Activated CD4-positive, CD25-positive, alpha-beta regulatory T cell treated with anti-CD3 and anti-CD28 coated beads, Interleukin-2, amount 50 U/mL, for 16 hours (primary cell): ENCODE measurements around the gene IDH3A.

Experiments
- DNase-seq: peaks from one replicate; pipeline ENCODE4 v3.0.0-alpha.2; 2020; ENCODE audit warnings: low read depth, low spot score

IDH3A gene

DNA sequence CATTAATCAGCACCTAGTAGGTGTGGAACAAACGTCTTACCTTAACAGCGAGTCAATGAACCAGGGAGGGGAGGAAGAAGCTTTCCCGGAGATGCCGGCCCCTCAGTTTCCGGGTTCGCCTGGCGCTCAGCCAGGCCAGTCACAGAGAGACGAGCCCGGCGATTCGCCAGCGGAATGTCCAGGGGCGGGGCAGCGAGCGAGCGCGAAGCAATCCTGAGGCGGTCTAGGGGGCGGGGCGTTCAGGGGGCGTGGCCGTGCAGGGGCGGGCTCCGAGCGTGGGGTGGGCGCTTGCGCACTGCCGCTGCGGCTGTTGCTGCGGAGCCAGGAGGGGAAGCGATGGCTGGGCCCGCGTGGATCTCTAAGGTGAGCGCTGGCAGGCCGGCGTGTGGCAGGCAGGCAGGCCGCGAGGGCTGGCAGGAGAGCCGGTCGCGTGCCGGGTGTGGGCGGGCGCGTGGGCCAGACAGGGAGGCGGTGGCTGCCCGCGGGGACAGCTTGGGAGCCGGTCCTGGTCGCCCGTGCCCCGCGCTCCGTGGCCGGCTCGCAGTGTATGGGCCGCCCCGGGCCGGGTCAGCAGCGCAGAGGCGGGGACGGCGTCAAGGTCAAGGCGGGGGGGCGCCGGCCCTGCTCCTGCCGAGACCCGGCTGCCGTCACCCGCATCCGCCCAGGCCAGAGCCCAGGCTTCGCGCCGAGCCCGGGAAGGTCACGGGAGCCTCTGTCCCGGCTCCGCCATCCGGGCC is at the start of gene IDH3A:
IDH3A (plus strand) TSS at position 295 of the 737 bp plus-strand sequence; CDS start at position 337, 42 bp downstream.
- peak; percentile 98 for DNase-seq

DNA sequence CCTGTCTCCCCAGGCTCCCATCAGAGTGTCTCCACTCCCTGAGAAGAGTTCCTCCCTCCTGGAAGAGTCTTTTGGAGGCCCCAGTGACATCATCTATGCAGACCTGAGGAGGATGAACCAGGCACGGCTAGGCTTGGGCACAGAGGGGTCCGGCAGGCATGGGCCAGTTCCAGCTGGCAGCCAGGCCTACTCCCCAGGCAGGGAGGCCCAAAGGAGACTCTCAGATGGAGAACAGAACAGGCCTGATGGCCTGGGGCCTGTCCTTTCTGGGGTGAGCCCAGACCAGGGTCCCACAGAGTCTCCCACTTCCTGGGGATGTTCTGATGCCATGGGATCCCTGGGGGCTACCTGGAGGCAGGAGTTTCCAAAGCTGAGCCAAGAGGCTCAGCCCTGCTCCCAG is 48.3 kb upstream of the IDH3A start:
- DNase-seq: no peak

DNA sequence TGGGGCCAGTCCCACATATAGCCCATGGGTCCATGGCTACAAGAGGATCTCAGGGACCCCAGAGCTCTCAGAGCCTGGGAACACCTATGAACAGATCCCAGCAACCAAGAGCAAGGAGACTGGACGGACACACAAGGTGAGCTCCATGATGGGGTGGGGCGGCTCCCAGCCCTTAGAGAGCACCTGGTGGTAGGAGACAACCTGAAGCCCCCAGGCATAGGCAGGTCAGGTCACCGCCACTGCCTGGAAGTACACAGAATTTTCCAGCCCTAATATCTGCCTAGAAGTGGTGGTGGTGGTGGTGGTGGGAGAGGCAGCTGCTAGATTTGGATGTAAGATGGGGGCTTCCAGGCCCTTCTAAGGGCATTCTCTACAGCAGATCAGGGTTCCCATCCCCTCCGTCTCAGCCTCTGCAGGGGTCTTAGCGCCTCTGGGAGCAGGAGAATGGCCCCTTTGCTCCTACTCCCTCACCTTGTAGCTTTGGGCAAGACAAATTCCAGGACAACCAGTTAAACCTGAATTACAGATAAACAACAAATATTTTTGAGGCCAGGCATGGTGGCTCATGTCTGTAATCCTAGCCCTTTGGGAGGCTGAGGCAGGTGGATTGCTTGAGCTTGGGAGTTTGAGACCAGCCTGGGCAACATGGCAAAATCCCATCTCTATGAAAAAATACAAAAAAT is 47.6 kb upstream of the IDH3A start:
- no peak for DNase-seq

DNA sequence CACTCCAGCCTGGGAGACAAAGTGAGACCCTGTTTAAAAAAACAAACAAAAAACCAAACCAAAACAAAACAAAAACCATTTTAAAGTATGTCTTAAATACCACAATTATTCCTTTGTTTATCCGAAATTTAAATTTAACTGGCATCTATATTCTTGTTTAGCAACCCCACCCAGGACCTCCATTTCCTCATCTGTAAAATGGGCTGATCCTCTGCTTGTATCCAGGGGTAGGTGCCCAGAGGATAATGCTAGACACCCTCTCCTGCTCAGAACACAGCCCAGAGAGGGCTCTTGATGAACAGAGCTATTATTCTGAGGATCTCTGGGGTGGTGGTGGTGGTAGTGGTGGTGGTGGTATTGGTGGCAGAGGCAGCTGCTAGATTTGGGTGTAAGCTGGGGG is 47.0 kb upstream of the IDH3A start:
- no peak for DNase-seq

DNA sequence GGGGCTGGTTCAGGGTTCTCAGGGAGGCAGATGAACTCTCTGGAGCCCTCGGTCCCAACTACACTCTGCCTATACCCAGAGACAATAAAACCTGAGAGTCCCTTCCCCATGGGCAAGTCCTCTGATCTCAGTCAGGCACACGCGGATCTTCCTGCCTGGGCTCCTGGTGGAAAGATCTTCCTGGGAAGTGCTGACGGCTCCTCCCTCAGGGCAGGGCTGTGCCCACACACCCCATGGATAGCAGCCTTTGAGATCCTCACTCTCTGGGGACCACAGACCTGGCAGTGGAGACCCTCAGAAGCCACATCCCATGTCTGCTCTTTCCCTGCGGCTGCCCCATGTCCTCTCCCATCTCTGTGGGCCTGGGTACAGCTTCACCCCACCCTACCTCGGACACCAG is 46.4 kb upstream of the IDH3A start:
- no peak for DNase-seq

DNA sequence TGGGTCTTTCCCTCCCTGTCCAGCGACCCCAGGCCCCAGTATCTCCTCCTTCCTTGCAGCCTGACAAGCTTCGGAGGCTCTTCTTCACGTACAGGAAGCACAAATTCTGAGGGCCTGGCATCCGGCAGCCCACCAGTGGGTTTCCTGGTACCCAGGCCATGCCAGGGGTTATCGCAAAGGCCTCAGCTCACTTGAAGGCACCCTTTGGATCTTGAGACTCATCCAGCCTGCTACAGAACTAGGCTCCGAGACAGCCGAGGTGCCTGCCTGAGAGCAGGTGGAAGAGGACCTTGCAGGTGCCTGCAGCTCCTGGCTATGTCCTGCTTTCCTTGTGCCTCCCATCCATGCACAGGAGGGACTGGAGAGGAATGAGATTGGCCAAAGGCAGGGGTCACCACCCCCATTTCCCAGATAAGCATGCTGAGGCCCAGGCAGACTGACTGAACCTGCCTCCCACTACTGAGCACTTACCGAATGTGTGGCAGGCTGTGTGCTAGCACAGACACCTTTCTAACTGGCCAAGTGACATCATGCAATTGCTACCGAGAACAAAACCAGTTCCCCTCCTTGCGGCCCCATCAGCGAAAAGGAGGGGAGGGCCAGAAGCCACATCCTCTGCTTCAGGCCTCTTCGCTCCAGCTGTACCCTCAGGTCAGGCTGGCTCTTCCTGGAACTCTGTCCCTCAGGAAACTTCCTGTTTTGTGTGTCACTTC is 45.6 kb upstream of the IDH3A start:
- peak; percentile 12 for DNase-seq

DNA sequence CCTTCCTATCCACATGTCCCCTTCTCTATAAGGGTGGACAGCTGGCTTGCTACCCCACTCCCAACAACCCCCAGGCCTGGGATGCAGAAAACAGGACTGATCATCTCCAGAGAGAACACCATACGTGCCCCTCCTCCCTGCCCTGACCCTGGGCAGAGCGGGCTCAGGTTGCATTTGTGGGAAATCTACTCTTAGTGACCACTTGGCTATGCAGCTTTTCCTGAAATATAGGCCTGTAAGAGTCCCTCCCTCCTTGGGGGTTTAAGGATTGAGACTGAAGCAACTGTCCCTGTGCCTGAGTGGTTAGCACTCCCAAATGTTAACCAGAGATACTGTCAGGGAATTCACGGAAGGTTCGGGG is 45.1 kb upstream of the IDH3A start:
- no peak for DNase-seq

DNA sequence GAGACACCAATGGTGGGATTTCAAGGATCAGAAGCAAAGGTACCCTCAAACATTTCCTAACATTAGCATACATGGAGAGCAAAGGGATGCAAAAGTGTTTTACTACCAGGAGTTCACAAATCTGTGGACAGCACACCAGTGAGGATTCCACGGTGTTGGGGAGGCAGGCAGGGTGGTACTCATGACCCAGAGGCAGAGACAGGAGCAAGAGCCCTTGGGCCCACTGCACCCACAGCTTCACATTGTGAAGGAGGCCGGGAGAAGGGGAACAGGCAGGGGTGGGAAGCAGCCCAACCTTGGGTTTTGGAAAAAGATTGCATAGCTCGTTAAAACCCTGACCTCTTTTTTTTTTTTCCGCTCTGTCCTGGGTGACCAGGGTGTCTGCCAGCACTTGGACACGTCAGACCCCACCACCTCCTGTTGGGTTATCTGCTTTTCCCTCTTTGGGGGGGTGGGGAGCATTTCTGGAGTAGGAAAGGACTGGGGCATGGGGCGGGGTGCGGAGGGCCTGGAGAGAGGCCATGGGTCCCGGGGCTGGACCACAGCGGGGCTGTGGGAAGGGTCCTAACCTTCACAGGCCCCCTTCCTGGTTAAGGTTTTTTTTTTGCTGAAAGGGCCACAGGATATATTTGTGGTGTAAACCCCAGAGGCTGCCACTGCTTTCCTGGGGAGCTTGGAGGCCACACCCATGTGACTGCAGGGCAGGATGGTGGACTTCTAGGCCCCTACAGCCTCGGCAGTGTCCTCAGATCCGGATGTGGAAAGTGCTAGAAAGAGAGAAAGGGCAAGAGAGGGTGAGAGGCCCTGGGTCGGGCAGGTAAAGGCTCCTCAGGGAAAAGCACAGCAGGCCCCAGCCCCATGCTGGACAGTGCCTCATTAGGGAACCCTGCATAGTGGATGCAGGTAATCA is 44.3 kb upstream of the IDH3A start:
- DNase-seq: no peak

DNA sequence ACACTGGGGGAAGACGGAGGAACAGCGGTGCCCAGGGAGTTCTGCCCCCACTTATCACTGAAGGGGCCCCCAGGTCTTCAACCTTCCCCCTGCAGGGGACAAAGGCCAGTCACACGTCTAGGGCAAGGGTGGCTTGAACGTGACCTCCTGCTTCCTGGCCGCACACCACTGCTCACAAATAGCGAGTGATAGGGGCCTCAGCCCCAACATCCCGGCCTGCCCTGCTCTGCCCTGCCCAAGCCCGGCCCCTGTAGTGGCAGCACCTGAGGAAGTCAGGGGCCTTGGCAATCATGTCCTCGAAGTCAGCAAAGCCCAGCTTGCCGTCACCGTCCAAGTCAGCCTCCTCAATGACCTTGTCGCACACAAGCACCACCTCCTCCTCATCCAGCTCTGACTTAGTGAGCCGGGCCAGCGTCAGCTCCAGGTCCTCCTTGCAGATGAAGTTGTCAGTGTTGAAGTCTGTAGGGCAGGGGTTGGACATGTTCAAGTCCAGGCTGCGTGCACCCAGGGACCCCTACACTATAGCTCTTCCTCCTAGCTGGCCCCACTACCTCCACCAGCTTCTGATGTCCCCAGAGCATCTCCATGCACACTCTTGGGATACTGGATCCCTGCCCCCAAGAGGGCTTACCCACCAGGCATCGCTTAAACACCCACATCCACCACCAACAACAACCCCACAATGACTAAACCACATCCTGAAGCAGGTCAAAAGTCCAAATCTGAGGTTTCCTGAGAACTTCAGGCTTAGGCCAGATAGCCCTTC is 43.5 kb upstream of the IDH3A start:
- no peak for DNase-seq

DNA sequence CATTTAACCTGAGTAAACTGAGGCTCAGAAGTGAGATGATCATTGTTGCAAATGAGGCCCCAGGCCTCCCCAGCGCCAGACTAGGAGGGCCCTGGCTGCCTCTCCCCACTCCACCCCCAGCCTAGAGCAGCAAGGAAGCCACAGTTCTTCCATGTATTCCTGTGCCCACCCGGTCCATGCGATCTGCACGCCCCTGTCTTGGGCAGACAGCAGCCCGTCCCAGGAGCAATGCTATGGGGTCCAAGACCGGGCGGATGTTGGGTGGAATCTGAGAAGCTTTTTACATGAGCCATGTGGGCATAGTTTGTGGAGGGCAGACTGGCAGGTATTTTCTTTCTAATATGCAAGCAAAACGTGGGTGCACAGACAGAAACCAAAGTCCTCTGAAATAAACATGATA is 41.7 kb upstream of the IDH3A start:
- no peak for DNase-seq

DNA sequence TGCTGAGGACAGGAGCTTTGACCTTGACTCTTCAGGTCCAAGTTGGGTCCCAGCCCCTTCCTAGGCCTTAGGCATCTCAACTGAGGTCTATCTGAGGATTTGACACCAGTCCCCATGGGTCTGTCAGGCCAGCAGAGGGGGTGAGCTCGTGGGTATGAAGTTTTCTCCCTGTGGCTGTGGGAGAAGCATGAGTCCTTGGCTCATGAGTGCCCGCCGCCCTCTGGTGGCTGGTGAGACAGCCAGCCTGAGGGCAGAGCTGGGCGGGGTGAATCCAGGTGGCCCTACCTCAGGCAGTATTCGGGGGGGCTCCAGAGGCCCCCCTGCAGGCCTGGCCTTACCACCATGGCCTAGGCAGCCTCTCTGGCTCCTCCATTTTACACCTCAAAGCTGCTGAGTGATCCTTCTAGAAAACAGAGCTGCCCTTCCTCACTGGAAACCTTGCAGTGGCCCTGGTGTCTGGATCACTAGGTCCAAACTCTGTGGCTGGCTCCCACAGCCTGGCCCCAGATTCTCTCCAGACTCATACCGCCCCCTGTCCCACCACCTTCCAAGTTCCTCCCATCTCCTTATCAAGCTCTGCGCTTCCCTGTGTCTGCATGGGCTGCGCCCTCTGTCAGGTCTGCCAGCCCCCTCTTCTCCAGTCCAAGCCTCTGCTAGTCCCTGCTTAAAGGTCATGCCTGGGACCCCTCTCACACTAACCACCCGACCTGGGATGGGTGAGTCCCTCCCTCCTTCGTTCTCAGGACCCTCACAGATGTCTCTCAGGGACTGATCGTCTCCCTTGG is 40.7 kb upstream of the IDH3A start:
- DNase-seq: peak; percentile 78

DNA sequence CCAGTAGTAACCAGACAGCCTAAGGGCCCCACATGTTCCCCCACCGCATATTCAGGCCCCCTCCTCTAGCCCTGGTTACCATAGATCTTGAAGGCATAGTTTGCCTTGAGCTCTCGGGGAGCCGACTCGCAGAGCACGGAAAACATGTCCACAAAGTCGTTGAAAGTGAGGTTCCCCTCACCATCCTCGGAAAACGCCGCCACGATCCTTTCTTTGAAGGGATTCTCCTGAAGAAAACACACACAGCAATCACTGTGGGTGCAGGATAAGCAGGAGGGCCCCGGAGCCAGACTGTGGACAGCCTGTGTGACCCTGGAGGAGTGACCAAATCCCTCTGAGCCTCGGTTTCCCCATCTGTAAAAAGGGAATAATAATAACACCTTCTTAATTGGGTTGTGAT is 40.0 kb upstream of the IDH3A start:
- no peak for DNase-seq

DNA sequence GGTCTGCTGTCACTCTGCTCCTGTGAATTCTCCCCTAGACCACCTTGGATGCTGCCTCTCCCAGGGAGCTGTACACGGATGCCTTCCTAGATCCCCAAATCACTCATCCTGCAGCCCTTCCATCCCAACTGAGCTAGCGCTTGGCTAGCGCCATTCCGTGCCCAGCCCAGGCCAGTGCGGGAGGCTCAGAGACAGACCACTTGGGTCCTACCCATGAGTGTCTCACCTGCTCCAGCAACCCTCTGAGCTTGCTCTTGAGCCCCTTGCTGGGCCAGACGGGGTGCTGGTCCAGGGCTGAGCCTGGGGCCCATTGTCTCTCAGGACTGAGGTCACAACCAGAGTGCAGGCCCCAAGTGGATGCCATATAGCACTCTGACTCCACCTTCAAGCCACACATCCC is 39.1 kb upstream of the IDH3A start:
- DNase-seq: no peak

DNA sequence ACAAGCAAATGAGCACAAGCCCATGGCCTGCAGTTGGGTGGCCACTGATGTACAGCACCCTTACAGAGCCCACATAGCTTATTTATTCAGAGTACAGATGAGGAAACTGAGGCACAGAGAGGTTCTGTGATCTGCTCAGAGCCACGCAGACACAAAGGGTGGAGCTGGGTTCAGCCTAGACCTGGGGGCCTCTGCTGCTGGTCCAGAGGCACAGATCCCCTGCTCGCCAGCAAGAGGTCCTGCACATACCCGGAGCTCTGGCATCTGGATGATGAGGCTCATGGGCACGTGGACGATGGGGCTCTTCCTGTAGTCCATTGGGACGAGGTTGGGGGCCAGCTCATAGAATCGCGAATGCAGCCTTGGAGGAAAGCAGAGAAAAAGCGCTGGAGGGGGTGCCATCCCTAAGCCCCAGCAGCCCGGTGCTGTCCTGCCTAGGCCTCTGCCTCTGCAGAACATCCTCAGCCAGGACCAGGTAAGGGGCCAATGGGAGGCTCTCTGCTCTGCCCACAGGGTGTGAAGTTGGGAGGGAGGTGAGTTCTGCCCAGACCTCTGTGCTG is 38.2 kb upstream of the IDH3A start:
- no peak for DNase-seq

DNA sequence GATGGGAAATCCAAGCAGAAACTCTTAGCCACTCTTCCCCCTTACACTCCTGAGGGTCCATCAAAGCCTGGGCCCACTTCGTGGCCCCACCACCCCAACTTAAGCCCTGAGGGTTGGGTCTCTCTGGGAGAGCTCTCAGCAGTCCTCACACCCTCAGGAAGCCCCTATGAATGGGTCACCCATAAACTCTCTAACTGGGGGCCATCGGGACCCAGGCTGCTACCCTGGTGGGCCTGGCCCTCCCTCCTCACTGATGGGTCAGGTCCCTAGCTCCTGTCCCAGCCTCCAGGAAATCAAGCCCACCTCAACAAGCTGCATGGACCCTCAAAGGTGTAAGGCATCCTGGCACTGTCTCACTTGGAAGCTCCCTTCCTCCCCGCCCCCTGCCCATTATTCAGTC is 37.4 kb upstream of the IDH3A start:
- DNase-seq: no peak

DNA sequence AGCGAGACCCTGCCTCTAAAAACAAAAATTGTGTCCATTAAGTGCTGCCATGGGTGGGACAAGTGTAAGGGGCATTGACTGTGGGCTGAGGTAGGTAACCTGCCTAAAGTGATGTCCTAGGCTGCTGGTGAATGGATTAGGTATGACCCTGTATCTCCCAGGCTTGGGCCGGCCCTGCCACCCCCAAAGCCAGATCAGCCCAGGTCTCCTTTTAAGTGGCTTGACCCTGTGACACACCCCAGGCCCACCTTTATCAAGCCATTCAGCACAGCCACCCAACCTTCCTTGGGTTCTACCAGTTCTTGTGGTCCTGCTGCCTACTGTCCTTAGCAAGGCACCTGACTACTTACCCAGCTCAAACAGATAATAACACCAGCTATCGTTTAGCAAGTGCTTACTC is 36.6 kb upstream of the IDH3A start:
- DNase-seq: no peak

DNA sequence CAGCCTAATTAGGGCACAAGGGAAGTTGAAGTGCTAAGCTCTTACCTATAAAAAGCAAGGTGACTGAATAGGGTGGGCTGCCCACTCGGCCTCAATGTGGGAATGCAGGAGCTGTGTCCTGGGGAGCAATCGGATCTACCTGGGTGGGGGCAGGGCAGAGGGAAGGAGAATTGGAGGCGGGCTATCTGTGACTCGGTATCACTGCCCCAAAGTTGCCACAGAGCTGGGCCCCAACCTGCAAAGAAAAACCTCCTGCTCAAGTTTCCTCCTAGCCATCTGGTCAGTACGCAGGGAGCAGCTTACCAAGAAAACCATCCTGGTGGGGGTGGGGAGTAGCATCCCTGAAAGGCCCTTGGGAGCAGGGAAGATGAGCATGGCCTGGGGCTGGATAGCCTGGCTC is 28.6 kb upstream of the IDH3A start:
- no peak for DNase-seq

DNA sequence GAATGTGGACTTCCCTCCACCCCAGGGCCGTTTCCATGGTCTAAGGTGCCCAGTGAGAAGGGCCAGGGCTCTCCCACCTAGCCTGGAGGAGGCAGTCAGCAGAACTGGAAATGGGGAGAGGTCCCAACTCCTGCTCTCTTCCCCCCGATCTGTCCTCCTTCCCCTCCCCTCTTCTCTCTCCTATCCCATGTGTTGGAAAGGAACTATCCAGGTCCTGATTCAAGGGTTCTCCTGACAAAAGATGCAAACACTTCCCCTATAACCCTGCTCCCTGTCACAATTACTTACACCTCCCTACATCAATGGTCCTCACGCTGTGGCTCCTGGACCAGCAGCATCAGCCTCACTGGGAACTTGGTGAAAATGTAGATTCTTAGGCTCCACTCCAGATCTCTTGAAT is 23.9 kb upstream of the IDH3A start:
- DNase-seq: no peak

DNA sequence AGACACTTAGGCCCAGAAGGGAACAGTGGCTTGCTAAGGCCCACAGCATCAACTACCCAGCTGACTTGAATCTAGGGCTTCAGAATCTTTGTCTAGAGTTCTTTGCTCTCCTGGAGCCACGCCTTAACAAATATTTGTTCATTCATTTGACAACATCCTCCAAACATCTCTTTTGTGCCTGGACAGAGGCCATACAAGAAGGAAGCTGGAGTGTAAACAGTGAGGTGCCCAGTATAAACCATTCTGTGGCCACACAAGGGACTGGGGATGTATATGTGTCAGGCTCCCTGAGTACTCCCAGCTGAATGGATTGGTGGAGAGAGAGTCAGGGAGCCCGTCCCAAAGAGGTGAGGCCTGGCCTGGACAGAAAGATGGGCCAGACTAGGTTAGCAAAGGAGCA is 21.3 kb upstream of the IDH3A start:
- no peak for DNase-seq
